ENCODE measurements around the gene RGCC.
A peak's percentile ranks its signal among the peaks of the same experiment; 100 is the strongest.

DNA sequence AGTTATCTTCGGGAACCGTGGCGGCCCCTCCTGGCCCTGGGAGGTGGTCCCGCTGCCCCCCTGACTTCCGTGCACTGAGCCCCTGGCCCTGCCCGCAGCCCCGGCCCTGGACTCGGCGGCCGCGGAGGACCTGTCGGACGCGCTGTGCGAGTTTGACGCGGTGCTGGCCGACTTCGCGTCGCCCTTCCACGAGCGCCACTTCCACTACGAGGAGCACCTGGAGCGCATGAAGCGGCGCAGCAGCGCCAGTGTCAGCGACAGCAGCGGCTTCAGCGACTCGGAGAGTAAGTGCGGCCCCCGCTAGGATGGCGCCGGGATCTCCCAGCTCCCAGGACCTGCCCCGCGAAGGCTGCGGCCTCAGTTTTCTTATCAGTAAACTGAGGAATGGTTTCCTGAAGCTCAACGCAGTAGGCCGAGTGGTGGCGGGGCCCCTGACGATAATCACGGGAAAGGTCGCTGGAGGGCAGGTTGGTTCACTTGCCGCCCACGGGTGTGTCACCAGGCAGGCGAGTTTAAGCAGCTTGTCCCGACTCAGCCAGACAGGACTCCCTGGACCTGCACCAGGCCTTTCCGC lies 924 bp downstream of the RGCC start:
- TF ChIP-seq JUN (IDR thresholded peaks at IDR 0.05; ENCODE audit: borderline replicate concordance, insufficient read depth, insufficient read length, low read depth) (no peak), EZH2 (IDR thresholded peaks at IDR 0.05; ENCODE audit: borderline replicate concordance, low read depth, low read length, severe bottlenecking) (no peak), POLR2AphosphoS5 (IDR thresholded peaks at IDR 0.05; ENCODE audit: insufficient read depth, low read depth, low read length) (peak; percentile 18), POLR2A (IDR thresholded peaks at IDR 0.05; ENCODE audit: low read depth, low read length) (no peak), FOS (IDR thresholded peaks at IDR 0.05; ENCODE audit: borderline replicate concordance, insufficient read depth, low read length) (no peak)
- TF ChIP-seq, protein P1, sequence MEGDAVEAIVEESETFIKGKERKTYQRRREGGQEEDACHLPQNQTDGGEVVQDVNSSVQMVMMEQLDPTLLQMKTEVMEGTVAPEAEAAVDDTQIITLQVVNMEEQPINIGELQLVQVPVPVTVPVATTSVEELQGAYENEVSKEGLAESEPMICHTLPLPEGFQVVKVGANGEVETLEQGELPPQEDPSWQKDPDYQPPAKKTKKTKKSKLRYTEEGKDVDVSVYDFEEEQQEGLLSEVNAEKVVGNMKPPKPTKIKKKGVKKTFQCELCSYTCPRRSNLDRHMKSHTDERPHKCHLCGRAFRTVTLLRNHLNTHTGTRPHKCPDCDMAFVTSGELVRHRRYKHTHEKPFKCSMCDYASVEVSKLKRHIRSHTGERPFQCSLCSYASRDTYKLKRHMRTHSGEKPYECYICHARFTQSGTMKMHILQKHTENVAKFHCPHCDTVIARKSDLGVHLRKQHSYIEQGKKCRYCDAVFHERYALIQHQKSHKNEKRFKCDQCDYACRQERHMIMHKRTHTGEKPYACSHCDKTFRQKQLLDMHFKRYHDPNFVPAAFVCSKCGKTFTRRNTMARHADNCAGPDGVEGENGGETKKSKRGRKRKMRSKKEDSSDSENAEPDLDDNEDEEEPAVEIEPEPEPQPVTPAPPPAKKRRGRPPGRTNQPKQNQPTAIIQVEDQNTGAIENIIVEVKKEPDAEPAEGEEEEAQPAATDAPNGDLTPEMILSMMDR (IDR thresholded peaks at IDR 0.05; ENCODE audit: extremely low read depth in 1 of 2, insufficient read depth in 1 of 2, low read depth in 1 of 2, low read length in 2 of 2) = no peak
- TF ChIP-seq, protein P2, sequence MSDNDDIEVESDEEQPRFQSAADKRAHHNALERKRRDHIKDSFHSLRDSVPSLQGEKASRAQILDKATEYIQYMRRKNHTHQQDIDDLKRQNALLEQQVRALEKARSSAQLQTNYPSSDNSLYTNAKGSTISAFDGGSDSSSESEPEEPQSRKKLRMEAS (IDR thresholded peaks at IDR 0.05; ENCODE audit: insufficient read depth, insufficient read length) = no peak
